A673 (cell line): ENCODE measurements around the gene IRAG1.

Source experiments
- CTCF ChIP-seq: fragments of 300-800, 200-600 bp; sonication (generic); conservative IDR thresholded peaks from 2 replicates; pipeline ENCODE4 v1.5.1; 2017; ENCODE audit warnings: low read depth, mild to moderate bottlenecking, antibody characterized with exemption, low read length, moderate library complexity, mixed read lengths
- EZH2 ChIP-seq: fragments of 200-600 bp; sonication (generic); IDR thresholded peaks from 2 replicates; pipeline ENCODE4 v1.6.1; 2017; ENCODE audit warnings: borderline replicate concordance, low read depth, mild to moderate bottlenecking, mixed read lengths, antibody characterized with exemption, low read length; ENCODE audit not compliant: poor library complexity, severe bottlenecking

- no peak for TF ChIP-seq CTCF
- no peak for TF ChIP-seq EZH2
Observed at GRCh38 chr11:10686311-10686710, 7.2 kb downstream of the IRAG1 start.
